Cardiac septum (tissue), 1 donor: ENCODE data around the gene OR56A5. TPM values are rescaled to one million over a fixed set of nuclear protein-coding genes. Genes with fewer than 3 reads are reported as not detected.
"Not testable (repeated sequence)": the region's sequence is repeated elsewhere in the genome, so short reads cannot be mapped to it uniquely, and the experiment has no call there.

Experiments
- DNase-seq: peaks from one replicate; pipeline ENCODE4 v3.0.0-alpha.2; 2020; ENCODE audit warnings: low spot score
- intact Hi-C: fragments of 100-400 bp; cut with DNase I; formaldehyde crosslinking; loops from one replicate; pipeline ENCODE4 v1.14.0; 2022
- long read RNA-seq: library from polyadenylated mRNA; unstranded; transcript quantifications from one replicate; pipeline ENCODE4 v2.0.0, GENCODE V29; 2021
- total RNA-seq: library from RNA; stranded (reverse); fragmentation: NEBNext Ultra II Directional; extraction: Animal tissue kit (Norgen Biotek cat#: 25700); gene quantifications from one replicate; pipeline ENCODE4 v1.2.1, GENCODE V29; 2021
- donor health status: DM: no; HTN: no; CAD: no.

Gene OR56A5, protein sequence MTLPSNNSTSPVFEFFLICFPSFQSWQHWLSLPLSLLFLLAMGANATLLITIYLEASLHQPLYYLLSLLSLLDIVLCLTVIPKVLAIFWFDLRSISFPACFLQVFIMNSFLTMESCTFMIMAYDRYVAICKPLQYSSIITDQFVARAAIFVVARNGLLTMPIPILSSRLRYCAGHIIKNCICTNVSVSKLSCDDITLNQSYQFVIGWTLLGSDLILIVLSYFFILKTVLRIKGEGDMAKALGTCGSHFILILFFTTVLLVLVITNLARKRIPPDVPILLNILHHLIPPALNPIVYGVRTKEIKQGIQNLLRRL
- not detected for total RNA-seq
- long read RNA-seq, result 0 reads

DNA sequence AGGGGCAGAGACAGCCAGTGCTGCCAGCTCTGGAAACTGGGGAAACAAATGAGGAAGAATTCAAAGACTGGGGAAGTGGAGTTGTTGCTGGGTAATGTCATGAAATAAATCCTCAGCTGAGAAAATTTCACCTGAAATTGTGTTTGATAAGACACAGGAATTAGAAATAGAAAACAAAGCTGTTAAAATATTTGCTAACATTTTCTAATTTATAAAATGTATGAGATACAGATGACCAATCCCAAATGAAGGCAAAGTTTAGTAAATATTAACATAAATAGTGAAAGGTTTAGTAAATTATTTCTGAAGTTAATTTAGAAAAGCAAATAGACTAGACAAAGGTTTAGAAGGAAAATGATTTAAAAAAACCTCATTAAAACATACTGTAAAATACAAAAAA is at the start of gene OR56A5:
Gene OR56A5 (minus strand): TSS at position 101 of the 400 bp plus-strand sequence. CDS start 0 bp downstream, at position 101.
- intact Hi-C loops, result no loop called here

DNA sequence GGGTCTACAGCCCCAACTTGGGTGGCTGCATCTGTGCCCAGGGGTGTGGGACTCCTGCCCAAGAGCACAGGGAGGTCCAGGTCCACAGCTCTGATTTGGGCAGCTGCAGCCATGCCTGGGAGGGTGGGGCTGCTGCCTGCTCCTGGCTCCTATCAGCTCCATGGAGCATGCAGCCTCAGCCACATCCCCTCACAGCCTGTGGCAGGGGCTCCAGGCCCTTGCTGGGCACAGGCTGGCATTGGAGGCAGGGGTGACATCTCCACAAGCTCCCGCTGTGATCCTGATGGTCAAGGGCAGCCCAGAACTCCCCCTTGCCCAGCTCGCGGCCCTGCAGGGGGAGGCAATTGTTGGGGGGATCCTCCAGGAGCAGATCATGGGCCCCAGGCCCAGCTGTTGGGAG is 44.7 kb upstream of the OR56A5 start:
- DNase-seq, result no peak
- intact Hi-C loops, result no loop called here

More for the DNA sequence above, at the start of gene OR56A5:
- DNase-seq, result no peak

DNA sequence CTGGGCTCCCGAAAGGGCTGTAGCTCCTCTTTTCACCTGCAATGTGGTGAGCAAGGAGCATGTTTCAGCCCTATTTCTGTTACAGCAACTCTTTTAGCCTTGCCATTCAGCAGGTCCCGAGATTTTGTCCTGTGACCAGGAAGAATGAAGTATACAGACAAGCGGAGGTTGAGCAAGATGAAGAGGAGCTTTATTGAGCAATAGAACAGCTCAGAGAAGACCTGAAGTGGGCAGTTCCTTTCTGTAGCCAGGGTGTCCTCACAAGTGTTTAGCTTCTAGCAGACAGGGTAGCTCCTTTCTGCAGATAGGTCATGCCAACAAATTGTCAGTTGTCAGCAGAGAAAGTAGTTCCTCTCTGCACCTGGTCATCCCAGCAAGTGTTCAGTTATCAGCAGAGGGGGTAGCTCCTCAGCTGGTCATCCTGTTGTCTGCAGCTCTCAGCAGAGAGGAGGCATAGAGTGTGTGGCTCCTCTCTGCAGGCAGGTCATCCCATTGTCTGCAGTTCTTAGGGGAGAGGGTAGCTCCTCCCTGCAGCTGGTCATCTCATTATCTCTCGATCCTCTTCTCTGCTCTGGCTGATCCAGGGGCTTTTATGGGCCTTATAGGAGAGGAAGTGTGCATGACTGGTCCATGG is 43.9 kb upstream of the OR56A5 start:
- intact Hi-C loops, result no loop called here
- DNase-seq, result no peak

DNA sequence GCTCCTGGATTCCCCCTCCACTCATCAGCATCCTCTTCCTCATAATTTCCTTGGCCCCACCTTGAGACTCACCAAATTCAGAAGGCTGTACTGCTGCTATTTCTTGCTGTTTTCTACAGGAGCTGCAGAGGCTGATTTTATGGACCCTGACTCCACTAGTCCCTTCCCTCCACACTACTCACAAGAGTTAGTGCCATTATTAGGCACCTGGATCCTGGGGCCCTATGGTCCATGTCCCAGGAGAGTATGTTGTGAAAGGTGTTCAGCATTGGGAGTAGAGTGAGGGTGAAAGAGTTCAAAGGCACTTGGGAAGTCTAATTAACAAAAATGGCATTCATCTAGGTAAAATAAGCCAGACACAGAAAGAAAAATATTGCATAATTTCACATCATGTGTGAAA is 38.6 kb upstream of the OR56A5 start, which contains the start of gene OR56A4:
Gene OR56A4 (minus strand): TSS at position 101 of the 400 bp plus-strand sequence. CDS start 3,954 bp downstream, outside the sequence.
- no peak for DNase-seq
- intact Hi-C loops, result no loop called here

DNA sequence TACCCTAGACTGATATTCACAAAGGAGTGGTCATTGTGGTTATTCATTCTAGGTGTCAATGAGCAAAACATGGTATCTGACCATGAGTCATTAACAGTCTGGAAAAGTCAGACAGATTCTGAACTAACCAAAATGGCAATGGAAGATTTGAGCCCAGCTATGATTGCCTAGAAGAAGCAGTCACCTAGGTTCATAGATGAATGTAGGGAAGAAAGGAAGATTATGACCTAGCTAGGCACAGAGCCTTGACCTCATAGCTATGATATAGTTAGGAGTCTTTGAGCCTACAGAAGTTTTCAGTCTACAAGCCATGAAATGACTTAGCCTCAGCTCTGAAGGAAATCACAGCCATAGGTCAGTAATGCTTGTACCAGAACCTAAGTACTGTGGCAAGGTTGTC is 38.1 kb upstream of the OR56A5 start:
- DNase-seq, result no peak
- intact Hi-C loops, result no loop called here

DNA sequence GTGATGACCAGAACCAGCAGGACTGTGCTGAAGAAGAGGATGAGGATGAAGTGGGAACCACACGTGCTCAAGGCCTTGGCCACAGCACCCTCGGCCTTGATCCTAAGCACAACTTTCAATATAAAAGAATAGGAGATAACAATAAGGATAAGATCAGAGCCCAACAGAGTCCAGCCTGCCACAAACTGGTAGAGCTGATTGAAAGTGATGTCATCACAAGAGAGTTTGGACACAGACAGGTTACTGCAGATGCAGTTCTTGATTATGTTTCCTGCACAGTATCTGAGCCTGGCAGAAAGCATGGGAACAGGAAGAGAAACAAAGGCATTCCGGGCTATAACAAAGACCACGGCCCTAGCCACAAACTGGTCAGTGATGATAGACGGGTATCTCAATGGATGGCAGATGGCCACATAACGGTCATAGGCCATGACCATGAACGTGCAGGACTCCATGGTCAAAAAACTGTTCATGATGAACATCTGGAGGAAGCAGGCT is 34.0 kb upstream of the OR56A5 start:
- intact Hi-C loops, result no loop called here
- no peak for DNase-seq

DNA sequence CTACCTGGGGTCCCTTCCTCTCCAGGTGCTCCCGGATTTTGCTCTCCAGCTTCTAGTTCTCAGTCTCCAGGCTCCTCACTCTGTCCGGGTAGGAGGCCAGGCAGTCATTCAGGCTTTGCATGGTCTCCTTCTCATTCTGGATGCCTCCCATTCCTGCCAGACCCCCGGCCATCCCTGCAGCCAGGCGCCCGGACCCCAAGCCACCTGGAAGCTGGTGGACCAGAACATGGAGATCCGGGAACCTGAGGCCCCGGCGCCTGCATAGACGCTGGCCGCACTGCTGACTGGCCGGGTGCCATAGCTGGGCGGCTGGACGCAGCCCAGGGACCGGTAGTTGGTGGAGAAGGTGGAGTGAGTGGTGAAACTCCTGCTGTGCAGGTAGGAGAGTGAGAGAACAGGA is 26.5 kb upstream of the OR56A5 start:
- no peak for DNase-seq
- intact Hi-C loops, result no loop called here

DNA sequence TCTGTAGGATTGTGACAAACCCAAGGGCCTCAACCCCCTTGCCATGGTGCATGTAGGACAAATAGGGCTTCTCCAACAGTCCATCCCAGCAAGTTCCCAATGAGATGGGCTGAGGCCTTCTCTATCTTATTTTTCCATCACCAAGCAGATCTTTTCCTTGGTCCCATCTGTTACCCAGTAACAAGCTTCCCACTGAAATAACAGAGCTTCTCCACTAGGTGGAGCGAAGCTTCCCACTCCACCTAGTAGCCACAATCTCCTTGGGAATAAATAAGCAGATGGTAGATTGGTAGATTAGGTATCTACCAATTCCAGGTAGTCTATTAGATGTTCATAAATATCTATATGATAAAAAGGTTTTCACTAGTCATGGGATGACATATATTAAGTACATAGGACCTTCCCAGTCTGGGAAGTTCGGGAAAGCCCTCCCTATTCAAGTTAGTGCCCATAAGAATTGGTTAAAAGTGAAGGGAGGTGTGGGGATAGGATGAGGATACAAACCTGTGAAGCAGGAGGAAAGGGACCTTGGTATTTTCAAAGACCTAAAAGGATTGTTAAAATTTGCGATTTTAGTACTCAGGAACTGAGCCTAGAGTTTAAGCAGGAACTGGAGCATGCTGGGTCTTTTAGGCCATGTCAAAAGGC is 24.4 kb upstream of the OR56A5 start:
- DNase-seq, result no peak
- intact Hi-C loops, result no loop called here

DNA sequence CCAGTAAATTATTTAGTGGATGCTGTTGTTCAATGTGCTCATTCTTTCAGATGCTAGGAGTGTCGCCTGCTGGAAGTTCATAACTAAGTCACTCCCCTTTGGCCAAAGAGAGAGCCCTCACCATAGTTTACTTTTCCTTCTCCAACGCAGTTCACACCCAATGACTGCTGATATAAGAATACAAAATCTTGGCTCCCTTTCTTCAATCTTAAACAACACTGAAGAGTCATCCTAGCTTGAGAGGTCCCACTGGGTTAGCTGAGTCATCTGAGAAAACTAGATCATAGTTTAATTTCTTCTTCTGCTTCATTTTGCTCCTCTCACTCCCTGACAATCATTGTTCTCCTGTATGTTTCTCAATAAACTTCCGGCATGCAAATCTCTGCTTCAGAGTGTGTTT is 23.9 kb upstream of the OR56A5 start:
- intact Hi-C loops, result no loop called here
- DNase-seq, result no peak

GRCh38 chr11:5989203-5989602 is 20.9 kb upstream of the OR56A5 start:
- DNase-seq, result no peak

GRCh38 chr11:5986885-5987284 is 18.6 kb upstream of the OR56A5 start, which contains the start of gene OR52L1:
TSS of gene OR52L1 (minus strand) at chr11:5986985. CDS start at chr11:5986930, 55 bp downstream.
- intact Hi-C loops, result no loop called here
- no peak for DNase-seq

More at GRCh38 chr11:5989203-5989602, 20.9 kb upstream of the OR56A5 start:
- intact Hi-C loops, result no loop called here

GRCh38 chr11:5983443-5983842 is 15.1 kb upstream of the OR56A5 start:
- no peak for DNase-seq
- intact Hi-C loops, result no loop called here

- intact Hi-C loops, result no loop called here
- no peak for DNase-seq
These were observed 5.2 kb upstream of the OR56A5 start for GRCh38 chr11:5973530-5973929.

GRCh38 chr11:5967708-5968107 is 586 bp downstream of the OR56A5 start:
- intact Hi-C loops, result no loop called here
- no peak for DNase-seq

- intact Hi-C loops, result no loop called here
- no peak for DNase-seq
These were observed 1.3 kb downstream of the OR56A5 start for GRCh38 chr11:5966958-5967357.

DNA sequence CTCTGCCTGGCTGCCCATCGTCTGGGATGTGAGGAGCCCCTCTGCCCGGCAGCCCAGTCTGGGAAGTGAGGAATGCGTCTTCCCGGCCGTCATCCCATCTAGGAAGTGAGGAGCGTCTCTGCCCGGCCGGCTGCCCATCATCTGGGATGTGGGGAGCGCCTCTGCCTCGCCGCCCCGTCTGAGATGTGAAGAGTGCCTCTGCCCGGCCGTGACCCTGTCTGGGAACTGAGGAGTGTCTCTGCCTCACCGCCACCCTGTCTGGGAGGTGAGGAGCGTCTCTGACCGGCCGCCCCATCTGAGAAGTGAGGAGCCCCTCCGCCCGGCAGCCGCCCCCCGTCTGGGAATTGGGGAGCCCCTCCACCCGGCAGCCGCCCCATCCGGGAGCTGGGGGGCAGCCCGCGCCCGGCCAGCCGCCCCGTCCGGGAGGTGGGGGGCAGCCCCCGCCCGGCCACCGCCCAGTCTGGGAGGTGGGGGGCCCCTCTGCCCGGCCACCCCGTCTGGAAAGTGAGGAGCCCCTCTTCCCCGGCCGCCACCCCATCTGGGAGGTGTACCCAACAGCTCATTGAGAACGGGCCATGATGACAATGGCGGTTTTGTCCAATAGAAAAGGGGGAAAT is 7.5 kb downstream of the OR56A5 start:
- DNase-seq, intact Hi-C loops: not testable (repeated sequence)

GRCh38 chr11:5955586-5955985 is 12.7 kb downstream of the OR56A5 start:
- no peak for DNase-seq
- intact Hi-C loops, result no loop called here

DNA sequence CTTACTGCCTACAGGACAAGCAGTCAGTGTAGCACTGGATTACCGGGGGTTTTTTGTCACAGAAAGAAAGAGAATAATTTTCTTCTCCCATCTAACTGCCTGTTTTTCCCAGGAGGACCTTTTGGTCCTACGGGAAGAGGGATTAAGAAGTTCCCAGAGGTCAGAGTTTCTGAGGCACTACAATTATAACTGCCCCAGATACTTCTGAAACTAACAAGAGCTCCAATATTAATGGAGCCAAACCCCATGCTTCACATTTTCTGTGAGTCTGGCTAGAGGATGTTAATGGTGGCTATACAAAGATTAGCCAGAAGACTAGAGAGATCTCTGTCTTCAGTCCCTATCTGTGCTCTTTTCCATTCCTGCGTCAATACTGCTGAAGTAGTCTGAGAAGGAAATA is 26.3 kb downstream of the OR56A5 start, which contains the start of gene OR56A3:
Gene OR56A3 (plus strand): TSS at position 301 of the 400 bp plus-strand sequence. CDS start 5,096 bp downstream, outside the sequence.
- intact Hi-C loops, result no loop called here
- no peak for DNase-seq

DNA sequence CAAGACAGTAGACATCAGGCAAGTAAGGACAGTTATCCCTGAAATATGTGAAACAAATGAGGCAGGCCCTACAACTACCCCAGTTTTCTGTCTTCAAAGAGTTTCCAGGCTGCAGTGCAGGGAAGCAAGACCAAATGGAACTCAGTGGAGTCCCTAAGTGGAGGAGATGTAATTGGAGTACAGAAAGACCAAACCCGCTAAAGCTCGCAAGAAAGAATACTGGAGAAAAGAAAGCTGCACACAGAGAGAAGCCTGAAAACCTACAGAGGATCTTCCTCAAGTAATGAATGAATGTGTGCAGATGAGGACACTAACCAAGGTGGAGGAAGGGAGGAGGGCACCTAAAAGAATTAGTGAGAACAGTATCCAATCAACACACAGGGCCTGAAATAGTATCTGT is 27.5 kb downstream of the OR56A5 start:
- DNase-seq, result no peak
- intact Hi-C loops, result no loop called here

DNA sequence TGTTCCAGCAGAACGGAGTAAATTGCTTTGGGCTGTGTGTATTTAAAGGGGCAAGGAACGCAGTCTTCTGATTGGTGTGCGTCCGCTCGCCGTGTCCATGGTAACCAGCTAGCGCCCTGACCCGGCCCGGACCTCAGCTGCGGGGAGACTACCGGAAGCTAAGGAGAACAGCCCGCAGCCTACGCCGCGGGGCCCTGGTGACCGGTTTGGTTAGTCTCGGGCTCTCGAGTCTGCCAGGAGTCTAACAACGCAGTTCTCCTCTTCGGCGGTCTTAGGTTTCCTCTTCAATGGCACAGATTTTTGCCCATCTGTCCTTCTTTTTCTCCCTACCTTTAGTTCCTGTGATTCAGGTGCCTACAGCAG is 29.7 kb downstream of the OR56A5 start:
- intact Hi-C loops, result no loop called here
- DNase-seq, result no peak
